Inflammatory macrophage treated with lipopolysaccharide for 1 hour (primary cell): Measurements from ENCODE around the gene CCDC187.

Experiments
- DNase-seq, 2 donors: peaks; one replicate each; pipeline ENCODE4 v3.0.0-alpha.2; 2020 to 2022

CCDC187 gene

DNA sequence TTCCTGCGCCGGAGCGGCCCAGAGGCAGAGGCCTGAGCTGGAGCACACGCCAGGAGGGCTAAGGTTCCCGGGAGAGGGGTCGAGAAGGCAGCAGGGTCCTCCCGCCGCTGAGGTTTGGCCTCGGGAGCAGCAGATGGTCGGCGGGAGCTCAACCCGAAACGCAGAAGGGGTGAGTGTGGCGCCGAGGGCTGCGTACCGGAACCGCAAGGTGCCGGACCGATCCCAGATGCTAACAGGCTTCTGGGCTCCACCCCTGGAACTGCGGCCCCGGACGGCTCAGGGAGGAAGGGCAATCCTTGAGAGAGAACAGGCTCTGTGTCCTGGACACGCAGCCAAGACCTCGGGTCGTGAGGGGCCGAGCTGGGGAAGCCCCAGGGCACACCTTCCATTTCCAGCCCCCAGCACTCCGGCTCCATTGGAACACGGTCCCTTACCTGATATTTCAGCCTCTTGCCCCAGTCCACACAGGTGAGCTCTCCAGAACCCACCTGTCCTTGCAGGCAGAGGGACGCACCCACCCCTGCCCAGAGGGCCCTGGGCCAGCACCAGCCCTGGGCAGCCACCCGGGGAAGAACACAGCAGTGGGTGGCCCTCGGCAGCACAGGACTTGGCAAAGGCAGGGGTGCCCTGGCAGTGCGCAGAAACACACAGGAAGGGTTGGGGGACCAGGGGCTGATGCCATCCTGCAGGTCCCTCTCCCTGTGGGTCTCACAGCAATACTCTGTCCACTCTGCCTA is 100.3 kb downstream of the CCDC187 start:
- DNase-seq = no peak

DNA sequence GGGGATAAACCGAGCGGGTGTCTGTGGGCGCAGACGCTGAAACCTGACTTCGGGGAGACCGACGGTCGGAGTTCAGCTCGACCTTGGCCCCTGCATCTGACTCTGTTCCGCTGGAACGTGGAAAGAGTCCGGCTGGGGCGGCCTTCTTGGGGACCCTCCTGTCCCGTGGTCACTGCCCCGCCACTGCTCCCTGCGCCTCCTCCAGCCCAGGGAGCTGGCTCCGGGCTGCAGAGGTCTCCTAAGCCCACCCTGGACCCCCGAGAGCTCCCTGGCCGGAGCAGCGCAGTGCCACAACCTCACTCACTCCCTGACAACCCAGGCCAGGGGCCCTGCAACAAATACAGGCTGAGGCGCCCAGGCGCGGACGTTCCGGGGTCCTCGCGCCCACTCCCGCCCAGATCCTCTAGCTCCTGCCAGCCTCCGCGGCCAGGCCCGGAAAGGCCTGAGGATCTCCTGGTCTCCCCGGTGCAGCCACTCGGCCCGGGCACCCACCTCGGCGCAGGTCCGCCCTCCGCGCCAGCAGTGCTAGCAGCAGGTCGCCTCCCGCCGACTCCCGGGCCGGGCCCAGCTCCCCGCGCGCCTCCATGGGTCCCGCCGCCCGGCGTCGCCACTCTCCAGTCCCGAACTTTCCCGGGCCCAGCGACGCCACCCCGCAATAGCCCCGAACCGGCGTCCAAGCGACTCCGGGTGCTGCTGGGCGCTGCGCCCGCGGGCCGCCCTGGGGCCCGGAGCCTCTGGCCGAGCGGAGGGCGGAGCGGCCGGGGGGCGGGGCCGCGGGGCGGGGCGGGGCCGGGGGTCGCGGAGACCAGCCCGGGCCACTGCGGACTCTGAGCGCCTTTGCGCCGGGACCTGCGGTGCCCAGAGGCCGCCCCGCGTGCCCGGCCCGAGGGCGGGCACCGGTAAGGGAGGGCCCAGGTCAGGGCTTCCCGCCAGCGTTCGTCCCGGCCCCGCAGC is 101.2 kb downstream of the CCDC187 start:
- DNase-seq = no peak

DNA sequence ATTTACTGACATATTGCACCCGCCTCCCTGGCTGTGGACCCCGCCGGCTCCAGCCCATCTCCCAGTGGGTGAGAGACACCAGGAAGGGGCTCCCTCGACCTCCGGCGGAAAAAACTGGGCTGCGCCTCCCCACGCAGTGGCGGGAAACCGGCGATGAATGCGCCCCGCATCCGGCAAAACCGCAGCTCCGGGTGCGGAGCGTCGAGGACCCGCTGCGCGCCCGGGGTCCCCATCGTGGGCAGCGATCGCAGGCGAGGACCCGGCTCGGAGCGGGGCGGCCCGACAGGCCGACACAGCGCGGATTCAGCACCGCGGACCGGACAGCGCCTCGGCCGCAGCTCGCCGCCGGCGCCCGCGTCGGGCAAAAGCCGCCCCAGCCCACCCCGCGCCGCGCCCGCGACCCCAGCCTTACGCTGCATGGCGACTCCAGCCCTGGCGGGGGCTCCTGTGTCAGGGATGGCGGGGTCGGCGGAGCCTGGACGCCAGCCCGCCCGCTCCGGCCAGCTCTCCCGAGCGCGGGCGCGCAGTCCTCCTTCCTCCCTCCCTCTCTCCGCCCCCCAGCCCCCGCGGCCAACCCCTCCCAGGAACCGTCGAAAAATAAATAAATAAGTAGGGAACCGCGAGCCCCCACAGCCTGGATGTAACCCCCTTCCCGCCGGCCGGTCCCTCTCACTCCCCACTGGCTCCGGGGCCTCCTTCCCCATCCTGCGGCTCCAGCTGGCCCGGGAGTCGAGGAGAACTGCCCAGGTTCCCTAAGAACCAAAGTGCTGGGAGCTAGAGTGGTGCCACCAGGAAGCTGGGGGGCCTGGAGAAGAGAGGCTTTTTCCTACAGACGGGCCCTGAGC is 102.1 kb downstream of the CCDC187 start:
- no peak for DNase-seq

DNA sequence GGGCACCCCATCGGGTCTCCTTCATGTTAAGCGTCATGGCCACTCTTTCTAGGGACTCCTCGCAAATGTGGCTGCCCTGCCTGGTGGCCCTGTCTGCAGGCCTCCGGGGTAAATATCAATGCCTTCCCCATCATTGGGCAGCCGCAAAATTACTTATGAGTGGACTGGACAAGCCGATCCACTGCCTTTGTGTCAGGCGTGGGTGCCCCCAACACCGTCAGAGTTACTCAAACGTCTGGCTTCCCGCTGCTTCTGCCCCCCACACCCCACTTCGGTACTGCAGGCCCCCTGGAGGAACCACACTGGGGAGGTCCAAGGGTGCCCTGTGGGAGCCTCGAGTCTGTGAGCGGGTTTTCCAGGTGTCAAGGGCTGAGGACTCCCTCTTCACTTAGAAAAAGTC is 102.7 kb downstream of the CCDC187 start:
- DNase-seq = no peak

DNA sequence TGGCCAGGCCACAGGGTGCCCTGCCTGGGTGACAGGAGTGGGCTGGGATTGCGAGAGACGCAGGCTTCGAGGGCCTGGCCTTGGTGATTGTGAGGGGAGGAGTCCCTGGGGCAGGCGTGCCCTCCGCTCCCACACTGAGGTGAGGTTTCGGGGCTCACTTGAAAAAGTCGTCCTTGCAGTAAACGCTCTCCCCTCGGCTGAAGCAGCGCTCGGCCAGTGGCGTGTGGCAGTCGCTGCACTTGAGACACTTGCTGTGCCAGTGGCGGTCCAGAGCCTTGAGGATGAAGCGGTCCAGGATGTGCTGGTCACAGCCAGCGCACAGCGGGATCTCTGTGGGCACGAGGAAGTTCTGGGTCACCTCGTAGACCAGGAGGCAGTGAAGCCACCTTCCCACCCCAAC is 103.5 kb downstream of the CCDC187 start:
- DNase-seq = no peak
